Muscle of back (tissue), 11 donors: Measurements from ENCODE around the gene MACROH2A2. TPM values are rescaled to one million over a fixed set of nuclear protein-coding genes. Genes with fewer than 3 reads are reported as not detected.
A peak's percentile ranks its signal among the peaks of the same experiment; 100 is the strongest.
"Not testable (repeated sequence)": the region's sequence is repeated elsewhere in the genome, so short reads cannot be mapped to it uniquely, and the experiment has no call there.

Experiments
- DNase-seq, 3 donors: peaks; one replicate each; pipeline versions ENCODE4 v3.0.0 to v3.0.0-alpha.2; 2013
- polyA plus RNA-seq, 10 donors: library from polyadenylated mRNA; unstranded; fragments of 120-200 nt; gene quantifications; one replicate each; pipeline ENCODE4 v1.2.1, GENCODE V29; 2013; ENCODE audit not compliant: insufficient read length in 10 of 10

The MACROH2A2 gene
- polyA plus RNA-seq, 10 donors, result 12.1 to 38.2 (median 19.1) TPM

GRCh38 chr10:70147259-70147625 lies 94.6 kb downstream of the MACROH2A2 start:
- DNase-seq, result no peak

- DNase-seq, result no peak
These were observed 95.9 kb downstream of the MACROH2A2 start for GRCh38 chr10:70148516-70148915.

DNA sequence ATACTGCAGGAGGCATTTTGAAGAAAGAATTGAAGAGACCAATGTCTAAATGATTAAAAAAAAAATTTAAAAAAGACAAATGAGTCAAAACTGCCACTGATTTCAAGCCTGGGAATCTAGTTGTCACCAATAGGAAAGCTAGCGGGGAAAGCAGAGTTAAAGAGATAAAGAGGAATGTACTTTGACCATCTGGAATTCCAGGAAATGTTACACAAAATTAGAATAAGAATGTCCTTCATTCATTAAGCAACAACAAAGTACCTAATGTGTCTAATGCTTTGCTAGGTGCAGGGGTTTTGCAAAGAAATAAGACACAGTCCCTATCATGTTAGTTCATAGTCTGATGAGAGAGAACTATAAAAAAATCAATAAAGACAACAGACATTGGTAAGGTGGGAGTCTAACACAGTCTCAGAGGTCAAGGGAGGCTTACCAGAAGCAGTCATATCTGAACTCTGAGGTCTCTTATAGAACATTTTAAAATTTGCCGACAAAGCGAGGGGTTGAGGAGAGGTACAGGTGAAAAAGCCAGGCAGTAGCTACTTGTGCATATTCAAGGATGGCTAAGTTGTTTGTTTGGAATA lies 102.7 kb downstream of the MACROH2A2 start:
- DNase-seq, result no peak

GRCh38 chr10:70158113-70158512 lies 105.5 kb downstream of the MACROH2A2 start:
- DNase-seq, result peak in 1 of 3 donors; percentile 26

DNA sequence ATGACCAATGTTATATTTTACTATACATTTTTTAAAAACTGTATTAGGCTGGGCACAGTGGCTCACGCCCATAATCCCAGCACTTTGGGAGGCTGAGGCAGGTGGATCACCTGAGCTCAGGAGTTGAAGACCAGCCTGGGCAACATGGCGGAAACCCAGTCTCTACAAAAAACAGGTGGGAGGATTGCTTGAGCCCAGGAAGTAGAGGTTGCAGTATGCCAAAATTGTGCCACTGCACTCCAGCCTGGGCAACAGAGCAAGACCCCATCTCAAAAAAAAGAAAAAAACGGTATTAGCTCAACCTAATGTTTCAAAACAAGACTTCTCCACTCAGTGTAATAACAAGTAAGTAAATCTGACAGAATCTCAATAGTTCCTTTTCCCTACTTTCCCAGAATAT lies 106.7 kb downstream of the MACROH2A2 start:
- not testable (repeated sequence) for DNase-seq

DNA sequence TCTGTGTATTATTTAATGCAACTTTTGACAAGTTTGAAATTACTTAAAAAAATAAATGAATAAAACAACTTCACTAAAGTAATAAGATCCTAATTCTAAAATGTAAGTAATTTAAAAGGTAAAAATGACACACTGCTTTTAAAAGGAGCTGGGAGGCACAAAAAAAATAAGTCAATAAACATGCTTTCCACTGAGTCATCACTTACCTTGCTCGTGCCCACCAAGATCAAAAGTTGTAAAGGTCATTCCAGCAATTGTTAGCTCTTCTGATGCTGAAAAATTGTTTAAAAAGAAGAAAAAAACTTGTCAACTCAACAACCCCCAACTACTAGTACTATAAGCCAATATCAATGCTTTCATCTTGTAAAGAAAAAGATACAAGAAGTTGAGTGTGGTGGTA lies 108.2 kb downstream of the MACROH2A2 start:
- DNase-seq, result no peak

Other genes starting within 250 kb of the MACROH2A2 start
- gene AIFM2, start 80.0 kb downstream of the MACROH2A2 start, polyA plus RNA-seq, result 1 to 10 TPM; 1.2 to 2.7 (median 2.3) TPM
- gene TYSND1, start 93.9 kb downstream of the MACROH2A2 start, polyA plus RNA-seq, result 1 to 10 TPM; 3.2 to 6.4 (median 4.6) TPM
- 100 to 1,000 TPM in 9 of 10 donors, 10 to 100 TPM in 1; 98.7 to 124 (median 113) TPM for gene SAR1A, start 117.7 kb downstream of the MACROH2A2 start, polyA plus RNA-seq
- 100 to 1,000 TPM in 1 of 10 donors, 10 to 100 TPM in 9; 77.7 to 112 (median 84.3) TPM for gene PPA1, start 180.6 kb downstream of the MACROH2A2 start, polyA plus RNA-seq
- gene NPFFR1, start 231.2 kb downstream of the MACROH2A2 start, polyA plus RNA-seq, result under 1 TPM; 0.03 to 0.08 (median 0.06) TPM